SK-N-SH treated with all-trans-retinoic acid at 6 μM for 48 hours (cell line): Measurements from ENCODE around the gene SKAP2.
A peak's percentile ranks its signal among the peaks of the same experiment; 100 is the strongest.

Experiments
- ATAC-seq: fragments of 200-7000 bp; cut with Tn5 transposase; 3 replicates; pipeline ENCODE4 v1.9.1; 2020; ENCODE audit warnings: mild to moderate bottlenecking, moderate library complexity
- CSDC2 ChIP-seq: fragments of 250-450 bp; sonication (Bioruptor Pico); IDR thresholded peaks from 2 replicates; pipeline ENCODE4 v1.5.0; 2020; ENCODE audit warnings: mild to moderate bottlenecking, moderate library complexity
- ESRRG ChIP-seq: fragments of 250-450 bp; sonication (Bioruptor Pico); IDR thresholded peaks from 2 replicates; pipeline ENCODE4 v1.6.1; 2021; ENCODE audit warnings: mild to moderate bottlenecking
- ISL1 ChIP-seq: fragments of 250-450 bp; sonication (Bioruptor Pico); IDR thresholded peaks from 2 replicates; pipeline ENCODE4 v2.1.2; 2022; ENCODE audit warnings: mild to moderate bottlenecking, moderate library complexity
- OSR1 ChIP-seq: fragments of 250-450 bp; sonication (Bioruptor Pico); IDR thresholded peaks from 2 replicates; pipeline ENCODE4 v1.8.0; 2022; ENCODE audit warnings: moderate library complexity, mild to moderate bottlenecking, inconsistent platforms
- PATZ1 ChIP-seq: fragments of 250-450 bp; sonication (Bioruptor Pico); IDR thresholded peaks from 2 replicates; pipeline ENCODE4 v1.8.0; 2020; ENCODE audit warnings: mild to moderate bottlenecking, moderate library complexity, borderline replicate concordance
- POU6F1 ChIP-seq: fragments of 250-450 bp; sonication (Bioruptor Pico); IDR thresholded peaks from 2 replicates; pipeline ENCODE4 v1.8.0; 2021; ENCODE audit warnings: low read depth, mild to moderate bottlenecking, moderate library complexity, borderline replicate concordance
- PPARA ChIP-seq: fragments of 250-450 bp; sonication (Bioruptor Pico); IDR thresholded peaks from 2 replicates; pipeline ENCODE4 v1.5.0; 2020; ENCODE audit warnings: mild to moderate bottlenecking, borderline replicate concordance
- RARB ChIP-seq: fragments of 250-450 bp; sonication (Bioruptor Pico); IDR thresholded peaks from 2 replicates; pipeline ENCODE4 v1.8.0; 2021; ENCODE audit warnings: mild to moderate bottlenecking, moderate library complexity
- SNAI2 ChIP-seq: fragments of 250-450 bp; sonication (Bioruptor Pico); IDR thresholded peaks from 2 replicates; pipeline ENCODE4 v1.5.0; 2020; ENCODE audit warnings: mild to moderate bottlenecking, moderate library complexity
- TSHZ2 ChIP-seq: fragments of 250-450 bp; sonication (Bioruptor Pico); IDR thresholded peaks from 2 replicates; pipeline ENCODE4 v1.5.0; 2020; ENCODE audit warnings: mild to moderate bottlenecking, moderate library complexity
- ZC3H10 ChIP-seq: fragments of 250-450 bp; sonication (Bioruptor Pico); IDR thresholded peaks from 2 replicates; pipeline ENCODE4 v1.5.1; 2021; ENCODE audit warnings: mild to moderate bottlenecking, moderate library complexity
- ZFP3 ChIP-seq: fragments of 250-450 bp; sonication (Bioruptor Pico); IDR thresholded peaks from 2 replicates; pipeline ENCODE4 v1.5.0; 2020; ENCODE audit warnings: mild to moderate bottlenecking, moderate library complexity
- ZFP30 ChIP-seq: fragments of 450-650 bp; formaldehyde crosslinking; IDR thresholded peaks from 2 replicates; pipeline ENCODE4 v1.5.0; 2022; ENCODE audit warnings: mild to moderate bottlenecking, moderate library complexity
- ZNF565 ChIP-seq: fragments of 450-650 bp; formaldehyde crosslinking; conservative IDR thresholded peaks from 2 replicates; pipeline ENCODE4 v1.5.0; 2020; ENCODE audit warnings: low read depth, mild to moderate bottlenecking, moderate library complexity
- ZNF8 ChIP-seq: fragments of 450-650 bp; formaldehyde crosslinking; IDR thresholded peaks from 2 replicates; pipeline ENCODE4 v1.5.0; 2020; ENCODE audit warnings: mild to moderate bottlenecking, moderate library complexity

SKAP2 gene

GRCh38 chr7:26857506-26858240 lies 6.7 kb downstream of the SKAP2 start:
- TF ChIP-seq POU6F1 (CRISPR knock-in tag) (no peak), OSR1 (CRISPR knock-in tag) (no peak), ZNF565 (CRISPR knock-in tag) (no peak), ZFP3 (no peak)
- peak; percentile 60 for ATAC-seq

GRCh38 chr7:26857170-26857505 lies 7.3 kb downstream of the SKAP2 start:
- ATAC-seq: no peak
- TF ChIP-seq ZNF8 (CRISPR knock-in tag) (no peak), TSHZ2 (CRISPR knock-in tag) (no peak), ESRRG (CRISPR knock-in tag) (no peak), CSDC2 (CRISPR knock-in tag) (no peak), ZC3H10 (CRISPR knock-in tag) (no peak), PATZ1 (CRISPR knock-in tag) (no peak), ZFP30 (CRISPR knock-in tag) (no peak)

- no peak for ATAC-seq
Measured at GRCh38 chr7:26856176-26856985, 8.0 kb downstream of the SKAP2 start.

More at GRCh38 chr7:26856176-26856985, 8.0 kb downstream of the SKAP2 start:
- TF ChIP-seq ZNF8 (CRISPR knock-in tag) (no peak), CSDC2 (CRISPR knock-in tag) (no peak), ZFP3 (no peak), SNAI2 (CRISPR knock-in tag) (no peak), TSHZ2 (CRISPR knock-in tag) (no peak), ISL1 (CRISPR knock-in tag) (no peak), ZNF565 (CRISPR knock-in tag) (no peak), RARB (CRISPR knock-in tag) (no peak), PPARA (CRISPR knock-in tag) (no peak), POU6F1 (CRISPR knock-in tag) (no peak), PATZ1 (CRISPR knock-in tag) (no peak)
